ENCODE data around the gene PHF21A.
"Not testable (repeated sequence)": the region's sequence is repeated elsewhere in the genome, so short reads cannot be mapped to it uniquely, and the experiment has no call there.

The PHF21A gene

DNA sequence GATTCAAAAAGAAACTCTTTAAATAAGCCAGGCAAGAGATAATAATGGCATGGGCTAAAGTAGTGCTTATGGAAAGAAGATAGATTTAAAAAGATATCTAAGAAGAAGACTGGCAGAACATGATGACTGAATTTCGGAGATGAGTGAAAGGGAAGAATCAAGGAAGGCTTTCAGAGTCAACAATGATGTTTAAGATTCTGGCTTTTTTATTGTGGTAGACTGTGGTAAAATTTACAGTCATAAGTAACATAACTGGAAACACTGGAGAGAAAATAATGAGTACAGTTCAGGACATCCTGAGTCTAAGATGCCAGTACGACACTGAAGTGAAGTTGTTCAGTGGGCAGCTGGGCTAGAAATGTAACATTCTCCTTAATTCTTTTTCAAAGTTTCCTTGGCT, 85.2 kb downstream of the PHF21A start:
- no peak for DNase-seq (ENCODE audit: low read depth in 2 of 2)

DNA sequence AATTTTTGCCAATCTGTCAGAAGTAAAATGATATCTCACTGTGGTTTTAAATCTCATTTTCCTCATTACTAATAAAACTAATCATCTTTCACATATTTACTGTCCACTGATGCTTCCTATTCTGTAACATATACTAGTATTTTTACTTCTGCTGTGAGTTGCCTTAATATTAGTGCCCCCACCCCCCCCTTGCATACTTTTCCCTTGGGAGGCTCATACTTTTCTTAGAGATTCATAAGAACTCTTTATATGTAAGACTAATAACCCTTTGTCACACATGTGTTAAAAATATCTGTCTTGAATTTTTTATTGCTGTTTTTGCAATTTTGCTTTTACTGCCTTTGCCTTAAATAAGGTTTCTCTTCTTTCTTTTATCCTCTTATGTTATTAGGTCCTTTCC, 87.2 kb downstream of the PHF21A start:
- no peak for DNase-seq (ENCODE audit: low read depth in 2 of 2)

DNA sequence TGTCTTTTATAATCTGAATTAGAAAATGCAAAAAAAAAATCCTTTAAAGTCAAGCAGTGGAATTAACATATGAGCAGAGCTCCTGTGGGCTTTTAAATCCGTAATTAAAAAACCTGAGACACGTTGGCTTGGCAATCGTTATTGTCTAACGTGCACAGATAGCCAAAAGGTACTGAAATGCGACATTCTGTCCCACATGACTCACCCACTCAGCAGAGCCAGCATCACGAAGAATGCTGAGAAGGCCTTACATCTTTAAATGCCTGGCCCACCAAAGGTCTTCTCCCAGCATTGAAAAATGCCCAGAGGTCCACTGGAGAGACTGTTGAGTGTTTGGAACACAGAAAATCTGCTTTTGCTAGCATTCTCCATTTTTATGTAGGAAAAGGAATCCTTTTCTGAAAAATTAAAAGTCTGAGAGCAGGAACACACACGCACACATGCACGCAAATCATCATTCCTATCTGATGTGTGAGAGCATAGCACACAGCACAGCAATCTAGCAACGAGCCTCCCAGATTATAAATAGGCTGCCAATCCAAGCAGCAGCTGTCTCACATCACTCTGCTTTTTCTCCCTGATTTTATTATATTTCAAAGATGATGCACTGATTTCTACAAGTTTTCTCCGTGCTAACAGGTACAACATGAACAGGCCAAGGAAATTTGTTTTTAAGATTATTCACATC, 94.5 kb downstream of the PHF21A start:
- no peak for DNase-seq (ENCODE audit: low read depth in 2 of 2)

DNA sequence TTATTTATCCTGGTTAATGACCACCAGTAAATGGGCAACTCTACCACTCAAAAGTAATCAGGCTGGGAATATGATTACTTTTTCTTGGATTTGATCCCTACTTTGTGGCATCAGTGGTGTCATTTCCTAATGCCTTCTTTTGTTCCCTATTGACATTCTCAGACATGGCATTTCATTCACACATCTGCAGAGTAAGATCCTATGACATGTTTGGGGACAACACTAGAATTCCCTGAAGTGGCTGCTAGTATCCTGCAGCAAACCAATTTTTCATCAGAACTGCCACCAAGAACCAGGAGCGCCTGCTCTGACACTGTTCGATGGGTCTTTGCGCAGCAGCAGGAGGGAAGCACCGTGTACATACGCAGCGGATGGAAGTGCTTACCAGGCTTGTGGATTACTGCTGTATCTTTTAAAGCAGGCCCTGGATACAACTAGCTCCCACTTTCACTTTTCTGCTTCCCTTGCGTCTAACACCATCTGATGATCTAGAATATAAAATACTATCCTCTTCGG, 101.1 kb downstream of the PHF21A start:
- no peak for DNase-seq (ENCODE audit: low read depth in 2 of 2)

DNA sequence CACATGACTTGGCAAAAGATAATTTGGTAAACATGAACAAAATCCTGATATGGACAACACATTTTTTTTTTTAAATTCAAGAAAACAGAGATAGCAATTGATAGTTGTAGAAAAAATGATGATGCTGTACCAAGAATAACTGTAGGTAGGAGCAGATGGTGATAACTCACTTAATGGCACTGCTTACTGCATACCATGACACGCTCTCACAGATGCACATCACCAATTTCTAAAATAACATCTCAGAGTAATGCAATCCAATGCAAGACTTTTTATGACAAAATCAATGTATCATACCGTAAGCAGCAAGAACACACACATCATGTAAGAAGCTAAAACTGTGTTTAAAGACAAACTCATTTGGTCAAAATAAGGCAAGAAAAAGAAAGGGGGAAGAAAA, 102.6 kb downstream of the PHF21A start:
- DNase-seq (ENCODE audit: low read depth in 2 of 2) = no peak

- no peak for DNase-seq (ENCODE audit: low read depth in 2 of 2)
These were observed 103.9 kb downstream of the PHF21A start for GRCh38 chr11:46017341-46017740.

DNA sequence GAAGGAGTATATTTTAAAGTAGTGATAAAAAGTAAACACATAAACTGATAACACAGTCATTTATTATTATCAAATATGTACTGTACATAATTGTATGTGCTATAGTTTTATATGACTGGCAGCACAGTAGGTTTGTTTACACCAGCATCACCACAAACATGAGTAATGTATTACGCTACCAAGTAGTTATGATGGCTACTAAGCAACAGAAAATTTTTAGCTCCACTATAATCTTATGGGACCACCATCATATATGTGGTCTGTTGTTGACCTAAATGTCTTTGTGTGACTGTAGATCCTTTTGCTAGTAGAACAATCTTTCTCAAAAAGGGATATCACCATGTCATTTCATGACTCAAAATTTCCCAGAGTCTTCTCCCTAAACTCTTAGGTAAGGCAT, 105.3 kb downstream of the PHF21A start:
- DNase-seq (ENCODE audit: low read depth in 2 of 2) = no peak

DNA sequence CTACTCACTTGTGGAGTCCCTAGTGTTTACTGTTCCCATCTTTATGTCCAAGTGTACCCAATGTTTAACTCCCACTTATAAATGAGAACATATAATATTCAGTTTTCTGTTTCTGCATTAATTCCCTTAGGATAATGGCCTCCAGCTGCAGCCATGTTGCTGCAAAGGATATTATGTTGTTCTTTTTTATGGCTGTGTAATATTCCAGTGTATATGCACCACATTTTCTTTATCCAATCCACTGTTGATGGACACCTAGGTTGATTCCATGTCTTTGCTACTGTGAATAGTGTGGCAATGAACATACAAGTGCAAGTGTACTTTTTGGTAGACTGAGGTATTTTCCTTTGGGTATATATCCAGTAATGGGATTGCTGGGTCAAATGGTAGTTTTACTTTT, 107.1 kb downstream of the PHF21A start:
- not testable (repeated sequence) for DNase-seq (ENCODE audit: low read depth in 2 of 2)

- no peak for DNase-seq (ENCODE audit: low read depth in 2 of 2)
These were observed 109.1 kb downstream of the PHF21A start for GRCh38 chr11:46012185-46012584.

GRCh38 chr11:46010100-46010499, 111.2 kb downstream of the PHF21A start:
- DNase-seq (ENCODE audit: low read depth in 2 of 2) = no peak

DNA sequence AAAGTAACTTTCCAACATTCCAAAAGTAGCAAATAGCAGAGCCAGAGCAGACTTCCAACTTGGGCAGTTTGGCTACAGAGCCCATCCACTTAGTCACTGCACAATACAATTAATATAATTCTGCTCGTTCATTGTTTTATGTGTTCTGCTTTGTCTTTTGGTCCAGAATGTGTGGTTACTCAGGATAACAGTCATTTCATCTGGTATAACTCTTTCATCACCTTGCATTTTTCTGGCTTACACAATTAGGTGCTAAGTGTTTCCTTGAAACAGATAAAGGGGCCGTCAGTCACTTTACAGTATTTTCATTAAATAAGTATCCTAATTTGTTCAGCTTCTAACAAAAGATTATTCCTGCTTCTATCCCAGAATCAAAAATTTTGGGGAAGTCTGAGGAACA, 111.6 kb downstream of the PHF21A start:
- no peak for DNase-seq (ENCODE audit: low read depth in 2 of 2)

DNA sequence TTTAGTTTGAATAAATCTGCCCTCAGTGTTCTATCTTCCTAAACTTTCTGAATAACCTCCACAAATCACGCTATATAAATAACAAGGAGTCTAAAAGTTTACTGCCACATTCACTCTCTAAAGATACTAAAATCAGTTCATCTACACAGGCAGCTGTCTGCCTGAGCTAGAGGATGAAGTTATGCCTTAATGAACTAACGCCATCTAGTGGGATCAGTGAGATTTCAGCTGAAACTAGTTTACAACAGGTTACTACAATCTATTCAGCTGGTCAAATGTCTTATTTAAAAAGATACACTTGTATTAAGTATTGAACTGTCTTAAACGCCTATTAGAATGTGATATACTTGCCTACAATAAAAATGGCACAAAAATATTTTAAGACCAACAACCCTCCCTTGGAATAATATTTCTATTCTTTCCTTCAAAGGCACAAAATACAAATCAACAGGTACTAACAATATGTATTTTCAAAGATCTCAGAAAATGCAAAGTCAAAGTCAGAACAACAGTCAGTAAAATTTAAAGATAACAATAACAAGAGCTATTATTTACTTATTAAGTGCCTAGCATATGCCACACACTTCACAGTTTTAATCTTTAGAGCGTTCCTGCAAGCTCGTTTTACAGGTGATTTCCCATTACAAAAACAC, 114.7 kb downstream of the PHF21A start:
- DNase-seq (ENCODE audit: low read depth in 2 of 2) = peak in 1 of 2 donors; percentile 13

DNA sequence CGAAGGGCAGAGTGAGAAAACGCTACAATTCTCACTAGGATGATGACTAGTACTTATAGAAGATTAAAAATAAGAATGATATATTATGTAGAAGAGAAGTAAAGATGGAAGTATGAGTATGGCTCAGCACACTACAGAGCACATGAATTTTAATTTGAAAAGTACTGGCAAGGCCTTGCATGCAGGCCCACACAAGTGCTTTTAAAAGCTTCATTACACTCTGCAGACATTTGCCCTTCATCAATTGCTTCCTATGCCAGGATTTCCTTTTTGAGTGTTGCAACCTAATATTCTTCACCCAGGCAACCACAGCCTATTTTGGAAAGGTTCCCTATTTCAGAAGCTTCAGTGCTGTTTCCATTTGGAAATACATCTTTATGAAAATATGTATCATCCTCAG, 117.7 kb downstream of the PHF21A start:
- DNase-seq (ENCODE audit: low read depth in 2 of 2) = no peak

- DNase-seq (ENCODE audit: low read depth in 2 of 2) = no peak
These were observed 119.1 kb downstream of the PHF21A start for GRCh38 chr11:46002189-46002588.

GRCh38 chr11:46001448-46001914, 119.8 kb downstream of the PHF21A start:
- no peak for DNase-seq (ENCODE audit: low read depth in 2 of 2)

GRCh38 chr11:45997599-45997998, 123.7 kb downstream of the PHF21A start:
- DNase-seq (ENCODE audit: low read depth in 2 of 2) = no peak

DNA sequence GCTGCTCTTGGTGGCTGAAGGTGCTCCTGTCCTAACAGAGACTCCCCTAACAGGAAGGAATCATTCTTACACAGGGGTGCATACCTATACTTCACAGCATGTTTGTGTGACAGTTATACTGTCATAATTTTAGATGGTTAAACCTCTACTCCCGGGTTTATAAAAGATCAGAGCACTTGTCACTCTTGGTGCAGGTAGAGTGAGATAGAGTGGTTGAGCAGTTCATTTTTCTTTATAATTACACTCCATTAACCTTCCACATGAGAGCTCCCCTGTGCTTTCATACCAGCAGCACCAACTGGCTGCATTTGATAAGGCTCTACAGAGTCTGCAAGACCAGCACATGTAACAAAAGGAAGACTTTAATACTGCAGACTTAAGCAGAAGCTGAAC, 125.9 kb downstream of the PHF21A start:
- no peak for DNase-seq (ENCODE audit: low read depth in 2 of 2)

GRCh38 chr11:45994371-45995341, 126.6 kb downstream of the PHF21A start:
- no peak for DNase-seq (ENCODE audit: low read depth in 2 of 2)

DNA sequence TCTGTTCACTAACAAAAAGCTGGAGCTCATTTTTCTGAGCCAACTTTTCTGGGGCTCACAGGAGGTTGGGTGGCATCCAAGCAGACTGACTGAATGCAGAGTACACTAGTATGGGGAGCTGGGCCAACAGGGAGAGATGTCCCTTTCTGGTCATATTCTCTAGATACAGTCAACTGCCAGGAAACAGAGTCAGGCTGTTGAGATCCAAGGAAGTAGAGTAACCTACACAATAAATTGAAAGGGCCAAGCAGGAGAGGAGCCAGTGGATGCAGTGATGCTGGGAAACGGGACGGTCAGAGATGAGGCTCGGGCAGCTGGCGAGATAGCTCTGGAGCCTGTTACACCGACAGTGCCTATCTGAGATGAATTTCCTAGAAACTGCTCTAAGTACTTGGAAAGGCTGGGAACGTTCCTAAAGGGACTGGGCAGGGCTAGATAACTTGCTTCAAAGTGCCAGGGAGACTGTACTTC, 127.7 kb downstream of the PHF21A start:
- no peak for DNase-seq (ENCODE audit: low read depth in 2 of 2)

- DNase-seq (ENCODE audit: low read depth in 2 of 2) = no peak
These were observed 132.3 kb downstream of the PHF21A start for GRCh38 chr11:45988921-45989320.

DNA sequence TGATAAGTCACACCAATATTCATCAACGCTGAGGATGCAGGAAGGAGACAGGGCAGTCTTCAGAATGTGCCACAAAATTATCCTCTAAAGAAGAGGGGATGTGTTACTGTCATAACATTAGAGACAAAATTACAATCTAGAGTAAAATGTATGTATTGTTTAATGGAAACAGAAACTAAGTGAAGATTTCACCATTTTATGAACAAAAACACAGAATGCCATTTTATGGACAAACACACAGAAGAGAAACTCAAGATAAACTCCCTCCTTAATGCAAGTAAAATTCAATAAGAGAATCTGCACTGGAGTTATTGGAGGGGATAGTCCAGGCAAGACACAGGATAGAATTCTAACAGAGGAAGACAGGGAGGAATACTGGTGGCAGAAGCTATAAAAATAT, 136.0 kb downstream of the PHF21A start:
- no peak for DNase-seq (ENCODE audit: low read depth in 2 of 2)

DNA sequence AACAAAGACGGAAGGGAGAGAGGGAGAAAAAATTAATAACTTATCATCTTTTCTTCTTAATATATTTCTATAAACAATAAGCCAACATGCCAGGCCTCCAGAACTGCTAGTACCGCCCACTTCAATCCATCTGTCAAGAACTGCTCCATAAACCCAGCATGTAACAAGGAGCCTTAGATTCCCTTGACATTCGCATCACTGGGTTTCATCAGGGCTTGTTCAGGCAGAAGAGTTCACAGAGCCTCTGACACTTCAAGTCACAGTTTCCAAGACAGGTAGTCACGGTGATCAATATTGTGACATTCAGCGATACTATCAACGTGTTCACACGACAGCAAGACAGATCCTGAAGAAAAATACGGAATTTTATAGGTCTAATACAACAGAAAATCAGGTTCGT, 137.1 kb downstream of the PHF21A start:
- no peak for DNase-seq (ENCODE audit: low read depth in 2 of 2)

All from stimulated activated CD4-positive, alpha-beta T cell treated with anti-CD3 and anti-CD28 coated beads, Interleukin-1b, Interleukin-23, amount 100 ng/mL, for 4 hours (primary cell).